ENCODE measurements around the gene PSEN2. TPM values are rescaled to one million over a fixed set of nuclear protein-coding genes. Genes with fewer than 3 reads are reported as not detected.
"Not testable (repeated sequence)": the region's sequence is repeated elsewhere in the genome, so short reads cannot be mapped to it uniquely, and the experiment has no call there.

PSEN2 gene
- total RNA-seq, 2 experiments from 2014 or later: 4.5 to 4.9 TPM

- peaks cover 19% of the 10 kb centered on the region for H3K4me1 Mint-ChIP-seq
- H3K27me3 Mint-ChIP-seq: no peaks in the 10 kb centered on the region
- no peaks in the 10 kb centered on the region for H3K36me3 Mint-ChIP-seq (ENCODE audit: low read depth)
- DNase-seq: no peak
- H3K27ac Mint-ChIP-seq: no peak overlapping the region
- H3K9me3 Mint-ChIP-seq: no peaks in the 10 kb centered on the region
- no peak overlapping the region for H3K4me3 Mint-ChIP-seq
- ChIA-PET POLR2A (interaction anchor here (1.4 kb wide), 1 partner anchor 24 kb away, joined by 14 read pairs; the partner anchor contains the start of gene COQ8A), CTCF (interaction anchor here (1.0 to 1.5 kb wide), 2 partner anchors 31 to 289 kb away, joined by 4 to 5 read pairs; no protein-coding TSS in a partner anchor)
These were observed 45.2 kb downstream of the PSEN2 start for GRCh38 chr1:226915672-226915995.

GRCh38 chr1:226916497-226916896 is 46.1 kb downstream of the PSEN2 start:
- Mint-ChIP-seq H3K9me3 (no peaks in the 10 kb centered on the region), H3K36me3 (ENCODE audit: low read depth) (no peaks in the 10 kb centered on the region), H3K4me1 (peaks cover 19% of the 10 kb centered on the region), H3K27me3 (no peaks in the 10 kb centered on the region), H3K4me3 (no peak overlapping the region), H3K27ac (no peak overlapping the region)
- DNase-seq: no peak
- ChIA-PET CTCF (interaction anchor here (1.5 kb wide), 1 partner anchor 32 kb away, joined by 4 read pairs; no protein-coding TSS in a partner anchor), POLR2A (no interaction called here)

- ChIA-PET POLR2A (interaction anchor here (2.0 kb wide), 1 partner anchor 20 kb away, joined by 9 read pairs; no protein-coding TSS in a partner anchor), CTCF (no interaction called here)
- Mint-ChIP-seq H3K27ac (no peak overlapping the region), H3K36me3 (ENCODE audit: low read depth) (no peaks in the 10 kb centered on the region), H3K4me3 (no peak overlapping the region), H3K9me3 (no peaks in the 10 kb centered on the region), H3K27me3 (no peaks in the 10 kb centered on the region), H3K4me1 (peaks cover 13% of the 10 kb centered on the region)
- no peak for DNase-seq
These were observed 49.2 kb downstream of the PSEN2 start for GRCh38 chr1:226919587-226919986.

GRCh38 chr1:226919995-226920394 is 49.6 kb downstream of the PSEN2 start:
- CTCF ChIA-PET: no interaction called here
- Mint-ChIP-seq H3K9me3 (no peaks in the 10 kb centered on the region), H3K4me1 (peaks cover 10% of the 10 kb centered on the region), H3K27ac (no peak overlapping the region), H3K36me3 (ENCODE audit: low read depth) (no peaks in the 10 kb centered on the region), H3K4me3 (no peak overlapping the region), H3K27me3 (no peaks in the 10 kb centered on the region)
- POLR2A ChIA-PET: interaction anchor here (2.0 kb wide), 1 partner anchor 19 kb away, joined by 9 read pairs; no protein-coding TSS in a partner anchor
- no peak for DNase-seq

- Mint-ChIP-seq H3K27ac (no peak overlapping the region), H3K4me3 (no peak overlapping the region), H3K27me3 (no peaks in the 10 kb centered on the region), H3K36me3 (ENCODE audit: low read depth) (no peaks in the 10 kb centered on the region), H3K4me1 (peaks cover 5% of the 10 kb centered on the region), H3K9me3 (no peaks in the 10 kb centered on the region)
- DNase-seq: no peak
- ChIA-PET POLR2A (no interaction called here), CTCF (no interaction called here)
These were observed 50.1 kb downstream of the PSEN2 start for GRCh38 chr1:226920446-226920894.

GRCh38 chr1:226921504-226921903 is 51.1 kb downstream of the PSEN2 start:
- POLR2A ChIA-PET: no interaction called here
- no peak for DNase-seq
- no peaks in the 10 kb centered on the region for H3K9me3 Mint-ChIP-seq
- H3K36me3 Mint-ChIP-seq (ENCODE audit: low read depth): no peaks in the 10 kb centered on the region
- no peaks in the 10 kb centered on the region for H3K4me1 Mint-ChIP-seq
- no peak overlapping the region for H3K27ac Mint-ChIP-seq
- CTCF ChIA-PET: no interaction called here
- no peak overlapping the region for H3K4me3 Mint-ChIP-seq
- H3K27me3 Mint-ChIP-seq: no peaks in the 10 kb centered on the region

- DNase-seq; H3K27ac Mint-ChIP-seq; H3K27me3 Mint-ChIP-seq; H3K4me1 Mint-ChIP-seq; H3K4me3 Mint-ChIP-seq; H3K9me3 Mint-ChIP-seq; CTCF ChIA-PET; H3K36me3 Mint-ChIP-seq (ENCODE audit: low read depth): not testable (repeated sequence)
- POLR2A ChIA-PET: interaction anchor here (1.3 kb wide), 1 partner anchor 47 kb away, joined by 4 read pairs; no protein-coding TSS in a partner anchor
These were observed 59.1 kb downstream of the PSEN2 start for GRCh38 chr1:226929260-226930111.

- Mint-ChIP-seq H3K27me3 (peaks cover 3% of the 10 kb centered on the region), H3K9me3 (peaks cover 24% of the 10 kb centered on the region), H3K27ac (no peak overlapping the region), H3K4me3 (no peak overlapping the region), H3K36me3 (ENCODE audit: low read depth) (peaks cover 12% of the 10 kb centered on the region), H3K4me1 (peaks cover 18% of the 10 kb centered on the region)
- CTCF ChIA-PET: no interaction called here
- POLR2A ChIA-PET: no interaction called here
- DNase-seq: no peak
These were observed 64.2 kb downstream of the PSEN2 start for GRCh38 chr1:226934483-226935237.

GRCh38 chr1:226937940-226938725 is 67.7 kb downstream of the PSEN2 start:
- H3K9me3 Mint-ChIP-seq: peaks cover 22% of the 10 kb centered on the region
- POLR2A ChIA-PET: interaction anchor here (0.6 to 5.1 kb wide), 15 partner anchors 23 to 1144 kb away, joined by 3 to 82 read pairs (median 4); partner anchors contain the start of gene PSEN2
- H3K27me3 Mint-ChIP-seq: peaks cover 3% of the 10 kb centered on the region
- CTCF ChIA-PET: interaction anchor here (0.7 to 1.2 kb wide), 3 partner anchors 309 to 700 kb away, joined by 3 to 5 read pairs (median 3); no protein-coding TSS in a partner anchor
- peak overlapping the region; percentile 96 for H3K27ac Mint-ChIP-seq
- H3K36me3 Mint-ChIP-seq (ENCODE audit: low read depth): peaks cover 12% of the 10 kb centered on the region
- no peak for DNase-seq
- H3K4me3 Mint-ChIP-seq: peak overlapping the region; percentile 76
- H3K4me1 Mint-ChIP-seq: peaks cover 33% of the 10 kb centered on the region

- Mint-ChIP-seq H3K36me3 (ENCODE audit: low read depth) (peaks cover 12% of the 10 kb centered on the region), H3K4me3 (peak overlapping the region; percentile 76), H3K4me1 (peaks cover 33% of the 10 kb centered on the region), H3K27me3 (peaks cover 3% of the 10 kb centered on the region), H3K9me3 (peaks cover 21% of the 10 kb centered on the region), H3K27ac (peak overlapping the region; percentile 96)
- ChIA-PET POLR2A (interaction anchor here (0.6 to 5.1 kb wide), 28 partner anchors 20 to 1143 kb away, joined by 3 to 82 read pairs (median 4); partner anchors contain the start of genes ITPKB and PSEN2), CTCF (interaction anchor here (0.7 to 1.2 kb wide), 4 partner anchors 310 to 700 kb away, joined by 3 to 5 read pairs (median 3); no protein-coding TSS in a partner anchor)
- no peak for DNase-seq
These were observed 68.6 kb downstream of the PSEN2 start for GRCh38 chr1:226938903-226939437.

GRCh38 chr1:226939438-226940028 is 69.1 kb downstream of the PSEN2 start:
- H3K36me3 Mint-ChIP-seq (ENCODE audit: low read depth): peaks cover 10% of the 10 kb centered on the region
- peaks cover 3% of the 10 kb centered on the region for H3K27me3 Mint-ChIP-seq
- POLR2A ChIA-PET: interaction anchor here (0.6 to 5.1 kb wide), 33 partner anchors 9 to 1162 kb away, joined by 3 to 82 read pairs (median 3); partner anchors contain the start of genes ITPKB, PSEN2 and SRP9
- CTCF ChIA-PET: interaction anchor here (0.7 to 1.5 kb wide), 4 partner anchors 51 to 532 kb away, joined by 3 to 5 read pairs (median 4); no protein-coding TSS in a partner anchor
- H3K4me1 Mint-ChIP-seq: peaks cover 33% of the 10 kb centered on the region
- H3K9me3 Mint-ChIP-seq: peaks cover 18% of the 10 kb centered on the region
- peak overlapping the region; percentile 76 for H3K4me3 Mint-ChIP-seq
- peak overlapping the region; percentile 96 for H3K27ac Mint-ChIP-seq
- DNase-seq: peak; percentile 73
